Retinal pigment epithelial cell (primary cell): Measurements from ENCODE around the gene LMO7.

Experiments used
- DNase-seq: peaks from one replicate; pipeline ENCODE4 v3.0.0-alpha.2; 2010; ENCODE audit warnings: low read depth
- H3K4me3 ChIP-seq: 2 replicates; pipeline ENCODE4 v1.5.1; 2011; ENCODE audit warnings: mild to moderate bottlenecking, low read length, control low read depth, moderate library complexity
- CTCF ChIP-seq: conservative IDR thresholded peaks from 2 replicates; pipeline ENCODE4 v1.5.1; 2011; ENCODE audit warnings: low read depth, low read length, control low read depth, inconsistent platforms

The LMO7 gene

GRCh38 chr13:75612354-75612753 is 23.8 kb upstream of the LMO7 start:
- no peak for TF ChIP-seq CTCF
- no peak for DNase-seq

GRCh38 chr13:75617230-75617629 is 18.9 kb upstream of the LMO7 start:
- no peak for DNase-seq
- TF ChIP-seq CTCF: no peak
- no peak overlapping the region for H3K4me3 ChIP-seq

More at GRCh38 chr13:75612354-75612753, 23.8 kb upstream of the LMO7 start:
- no peak overlapping the region for H3K4me3 ChIP-seq

- DNase-seq: no peak
- no peak overlapping the region for H3K4me3 ChIP-seq
- TF ChIP-seq CTCF: no peak
Measured at GRCh38 chr13:75618308-75618707, 17.8 kb upstream of the LMO7 start.

GRCh38 chr13:75620020-75620419 is 16.1 kb upstream of the LMO7 start:
- no peak for DNase-seq
- no peak for TF ChIP-seq CTCF
- no peak overlapping the region for H3K4me3 ChIP-seq

- H3K4me3 ChIP-seq: no peak overlapping the region
- no peak for DNase-seq
- no peak for TF ChIP-seq CTCF
Measured at GRCh38 chr13:75621147-75621546, 15.0 kb upstream of the LMO7 start.

- TF ChIP-seq CTCF: no peak
- no peak overlapping the region for H3K4me3 ChIP-seq
- DNase-seq: no peak
Measured at GRCh38 chr13:75628801-75629200, 7.3 kb upstream of the LMO7 start.

- TF ChIP-seq CTCF: no peak
- DNase-seq: no peak
- H3K4me3 ChIP-seq: no peak overlapping the region
Measured at GRCh38 chr13:75633285-75633684, 2.8 kb upstream of the LMO7 start.
